ENCODE measurements around the gene CIDEA.
"Not testable (repeated sequence)": the region's sequence is repeated elsewhere in the genome, so short reads cannot be mapped to it uniquely, and the experiment has no call there.

CIDEA gene

GRCh38 chr18:12233378-12233777 lies 20.8 kb upstream of the CIDEA start:
- DNase-seq: no peak
- no peak overlapping the region for H3K27ac Mint-ChIP-seq
- no peaks in the 10 kb centered on the region for H3K9me3 Mint-ChIP-seq
- no peak overlapping the region for H3K4me3 Mint-ChIP-seq
- ATAC-seq: no peak
- H3K27me3 Mint-ChIP-seq: peaks cover 35% of the 10 kb centered on the region
- peaks cover 10% of the 10 kb centered on the region for H3K4me1 Mint-ChIP-seq

- H3K27me3 Mint-ChIP-seq: peaks cover 39% of the 10 kb centered on the region
- ATAC-seq: no peak
These were observed 19.5 kb upstream of the CIDEA start for GRCh38 chr18:12234451-12235190.

GRCh38 chr18:12236141-12236540 lies 18.0 kb upstream of the CIDEA start:
- H3K9me3 Mint-ChIP-seq: no peaks in the 10 kb centered on the region
- H3K4me1 Mint-ChIP-seq: peaks cover 10% of the 10 kb centered on the region
- no peak overlapping the region for H3K4me3 Mint-ChIP-seq
- peaks cover 43% of the 10 kb centered on the region for H3K27me3 Mint-ChIP-seq
- no peak for DNase-seq
- H3K27ac Mint-ChIP-seq: no peak overlapping the region
- ATAC-seq: no peak

More at GRCh38 chr18:12234451-12235190, 19.5 kb upstream of the CIDEA start:
- no peak for DNase-seq
- Mint-ChIP-seq H3K4me3 (no peak overlapping the region), H3K9me3 (no peaks in the 10 kb centered on the region), H3K27ac (peak overlapping the region in 1 of 2 donors; percentile 11), H3K4me1 (peaks cover 10% of the 10 kb centered on the region)

- H3K27me3 Mint-ChIP-seq: peaks cover 53% of the 10 kb centered on the region
- no peak overlapping the region for H3K4me3 Mint-ChIP-seq
- no peaks in the 10 kb centered on the region for H3K9me3 Mint-ChIP-seq
- peak; percentile 94 for ATAC-seq
- peak; percentile 66 to 71 for DNase-seq
- H3K4me1 Mint-ChIP-seq: peaks cover 10% of the 10 kb centered on the region
- no peak overlapping the region for H3K27ac Mint-ChIP-seq
These were observed 17.0 kb upstream of the CIDEA start for GRCh38 chr18:12236934-12237832.

GRCh38 chr18:12238826-12239225 lies 15.3 kb upstream of the CIDEA start:
- no peaks in the 10 kb centered on the region for H3K9me3 Mint-ChIP-seq
- H3K4me1 Mint-ChIP-seq: peaks cover 10% of the 10 kb centered on the region
- ATAC-seq: no peak
- no peak overlapping the region for H3K27ac Mint-ChIP-seq
- H3K4me3 Mint-ChIP-seq: no peak overlapping the region
- DNase-seq: no peak
- peaks cover 69% of the 10 kb centered on the region for H3K27me3 Mint-ChIP-seq

GRCh38 chr18:12239431-12239830 lies 14.7 kb upstream of the CIDEA start:
- Mint-ChIP-seq H3K27me3 (peaks cover 69% of the 10 kb centered on the region), H3K9me3 (no peaks in the 10 kb centered on the region), H3K4me1 (peaks cover 10% of the 10 kb centered on the region), H3K27ac (no peak overlapping the region), H3K4me3 (no peak overlapping the region)
- no peak for DNase-seq
- ATAC-seq: no peak

GRCh38 chr18:12242658-12243260 lies 11.4 kb upstream of the CIDEA start:
- H3K4me1 Mint-ChIP-seq: no peaks in the 10 kb centered on the region
- H3K9me3 Mint-ChIP-seq: no peaks in the 10 kb centered on the region
- DNase-seq (no peak), ATAC-seq (no peak)
- peaks cover 63% of the 10 kb centered on the region for H3K27me3 Mint-ChIP-seq
- no peak overlapping the region for H3K27ac Mint-ChIP-seq
- no peak overlapping the region for H3K4me3 Mint-ChIP-seq

GRCh38 chr18:12243272-12243671 lies 10.9 kb upstream of the CIDEA start:
- H3K4me3 Mint-ChIP-seq, ATAC-seq, H3K9me3 Mint-ChIP-seq, H3K27ac Mint-ChIP-seq, DNase-seq, H3K4me1 Mint-ChIP-seq: not testable (repeated sequence)
- H3K27me3 Mint-ChIP-seq: peaks cover 63% of the 10 kb centered on the region

GRCh38 chr18:12245793-12246135 lies 8.4 kb upstream of the CIDEA start:
- ATAC-seq: no peak
- no peaks in the 10 kb centered on the region for H3K4me1 Mint-ChIP-seq
- DNase-seq: no peak
- no peaks in the 10 kb centered on the region for H3K9me3 Mint-ChIP-seq
- H3K27ac Mint-ChIP-seq: no peak overlapping the region
- no peak overlapping the region for H3K4me3 Mint-ChIP-seq
- H3K27me3 Mint-ChIP-seq: peaks cover 73% of the 10 kb centered on the region

- Mint-ChIP-seq H3K27ac (no peak overlapping the region), H3K4me1 (no peaks in the 10 kb centered on the region), H3K9me3 (no peaks in the 10 kb centered on the region), H3K27me3 (peaks cover 74% of the 10 kb centered on the region), H3K4me3 (no peak overlapping the region)
- no peak for ATAC-seq
- DNase-seq: no peak
These were observed 7.0 kb upstream of the CIDEA start for GRCh38 chr18:12246849-12247808.

- no peak overlapping the region for H3K4me3 Mint-ChIP-seq
- no peaks in the 10 kb centered on the region for H3K9me3 Mint-ChIP-seq
- no peak for ATAC-seq
- no peak for DNase-seq
- H3K4me1 Mint-ChIP-seq: no peaks in the 10 kb centered on the region
- peaks cover 74% of the 10 kb centered on the region for H3K27me3 Mint-ChIP-seq
- H3K27ac Mint-ChIP-seq: no peak overlapping the region
These were observed 6.2 kb upstream of the CIDEA start for GRCh38 chr18:12247946-12248345.

- Mint-ChIP-seq H3K9me3 (no peaks in the 10 kb centered on the region), H3K27me3 (peaks cover 76% of the 10 kb centered on the region), H3K4me1 (peaks cover 8% of the 10 kb centered on the region)
These were observed 5.0 kb upstream of the CIDEA start for GRCh38 chr18:12248926-12249720.

GRCh38 chr18:12251311-12251710 lies 2.9 kb upstream of the CIDEA start:
- peaks cover 14% of the 10 kb centered on the region for H3K4me1 Mint-ChIP-seq
- H3K9me3 Mint-ChIP-seq: no peaks in the 10 kb centered on the region
- no peak overlapping the region for H3K4me3 Mint-ChIP-seq
- H3K27ac Mint-ChIP-seq: no peak overlapping the region
- ATAC-seq (no peak), DNase-seq (no peak)
- H3K27me3 Mint-ChIP-seq: peaks cover 86% of the 10 kb centered on the region

More at GRCh38 chr18:12248926-12249720, 5.0 kb upstream of the CIDEA start:
- no peak overlapping the region for H3K4me3 Mint-ChIP-seq
- ATAC-seq: no peak
- H3K27ac Mint-ChIP-seq: no peak overlapping the region
- no peak for DNase-seq

GRCh38 chr18:12252061-12252460 lies 2.1 kb upstream of the CIDEA start:
- no peak for ATAC-seq
- Mint-ChIP-seq H3K4me3 (no peak overlapping the region), H3K9me3 (no peaks in the 10 kb centered on the region), H3K27ac (no peak overlapping the region), H3K4me1 (peaks cover 14% of the 10 kb centered on the region), H3K27me3 (peaks cover 86% of the 10 kb centered on the region)
- no peak for DNase-seq
